GM12878 (cell line): ENCODE results near the gene APBA1. TPM values are rescaled to one million over a fixed set of nuclear protein-coding genes. Genes with fewer than 3 reads are reported as not detected.

Experiments
- ATAC-seq: fragments of 200-7000 bp; cut with Tn5 transposase; 3 replicates; pipeline ENCODE4 v1.9.1; 2020; ENCODE audit warnings: mild to moderate bottlenecking, moderate library complexity
- BruUV-seq: library from RNA; stranded (reverse); fragments of 400-500 nt; replicated peaks from 2 replicates; lab custom pipeline; 2021; lab: Mats Ljungman, UMichigan
- CTCF ChIA-PET: fragments of 300-600 bp; sonication (Branson Sonifier 250); formaldehyde crosslinking; extraction: SDS; loops from one replicate; lab custom pipeline; 2021; ENCODE audit warnings: inconsistent platforms; lab: Yijun Ruan, JAX
- POLR2A ChIA-PET: fragments of 350-600 bp; formaldehyde crosslinking; extraction: SDS; loops from one replicate; lab custom pipeline; 2021; ENCODE audit warnings: inconsistent platforms; lab: Charles Lee
- RAD21 ChIA-PET: fragments of 300-600 bp; sonication (Branson Sonifier 250); formaldehyde crosslinking; loops from one replicate; lab custom pipeline; 2023; ENCODE audit warnings: antibody characterized with exemption; ENCODE audit not compliant: unreplicated experiment; lab: Charles Lee
- SMC1A ChIA-PET: fragments of 300-600 bp; sonication (Branson Sonifier 250); formaldehyde crosslinking; loops from one replicate; lab custom pipeline; 2023; ENCODE audit not compliant: unreplicated experiment, uncharacterized antibody; lab: Charles Lee
- DNase-seq: peaks from one replicate; pipeline ENCODE4 v3.0.0-alpha.2; 2011; ENCODE audit warnings: low read depth, low spot score
- FAIRE-seq: peaks from 3 replicates; lab custom pipeline; 2011; peaks lifted over from hg19 to GRCh38; lab: Jason Lieb, UNC
- H2AFZ ChIP-seq: 2 replicates; pipeline ENCODE4 v1.6.0; 2011; ENCODE audit warnings: low read depth, low read length, control low read depth; ENCODE audit not compliant: control insufficient read depth
- H3K27ac ChIP-seq: 2 replicates; pipeline ENCODE4 v1.5.1; 2011; ENCODE audit warnings: control low read depth; ENCODE audit not compliant: control insufficient read depth, insufficient read depth
- H3K27me3 ChIP-seq, 2 experiments: replicated peaks in 1 of 2; 2 replicates each; pipeline versions ENCODE4 v1.6.0 to v1.6.1; 2011; ENCODE audit warnings: low read length in 1 of 2; ENCODE audit not compliant: control insufficient read depth in 2 of 2, insufficient read depth in 2 of 2
- H3K36me3 ChIP-seq, 2 experiments: 2 replicates each; pipeline ENCODE4 v1.5.1; 2011; ENCODE audit warnings: low read length in 1 of 2; ENCODE audit not compliant: control insufficient read depth in 2 of 2, insufficient read depth in 2 of 2
- H3K4me1 ChIP-seq: 2 replicates; pipeline ENCODE4 v1.6.1; 2011; ENCODE audit warnings: mild to moderate bottlenecking, low read length, moderate library complexity, mixed read lengths; ENCODE audit not compliant: control insufficient read depth, insufficient read depth
- H3K4me2 ChIP-seq: 2 replicates; pipeline ENCODE4 v1.6.0; 2011; ENCODE audit warnings: control low read depth; ENCODE audit not compliant: control insufficient read depth, insufficient read depth
- H3K4me3 ChIP-seq: fragments of 200-600 bp; sonication (generic); 2 replicates; pipeline ENCODE4 v1.5.1; 2016
- H3K79me2 ChIP-seq: 2 replicates; pipeline ENCODE4 v1.6.0; 2011; ENCODE audit warnings: low read length; ENCODE audit not compliant: control insufficient read depth, insufficient read depth
- H3K9ac ChIP-seq: 2 replicates; pipeline ENCODE4 v1.8.0; 2011; ENCODE audit warnings: low read length, control low read depth, mixed read lengths; ENCODE audit not compliant: control insufficient read depth, insufficient read depth
- H3K9me3 ChIP-seq: replicated peaks from 3 replicates; pipeline ENCODE4 v1.5.1; 2011; ENCODE audit warnings: mild to moderate bottlenecking, low read length; ENCODE audit not compliant: control insufficient read depth, insufficient read depth
- H4K20me1 ChIP-seq: 2 replicates; pipeline ENCODE4 v1.6.0; 2011; ENCODE audit not compliant: control insufficient read depth, insufficient read depth
- GABPA ChIP-seq: IDR thresholded peaks from 2 replicates; pipeline ENCODE4 v1.6.1; 2014; ENCODE audit warnings: antibody characterized with exemption, low read depth, mild to moderate bottlenecking, inconsistent platforms
- NFIC ChIP-seq: IDR thresholded peaks from 2 replicates; pipeline ENCODE4 v1.6.1; 2012; ENCODE audit warnings: low read depth, mild to moderate bottlenecking, inconsistent platforms, low read length, moderate library complexity
- NR2F1 ChIP-seq: fragments of 450-650 bp; conservative IDR thresholded peaks from 2 replicates; pipeline ENCODE4 v1.6.1; 2017; ENCODE audit warnings: mild to moderate bottlenecking
- YBX1 ChIP-seq: fragments of 450-650 bp; IDR thresholded peaks from 2 replicates; pipeline ENCODE4 v1.6.1; 2016; ENCODE audit warnings: antibody characterized with exemption
- WGBS: methylation state at CpG from one replicate; pipeline ENCODE4 v1.1.6; 2016; ENCODE audit warnings: low lambda C conversion rate; ENCODE audit not compliant: insufficient replicate concordance, insufficient coverage; ENCODE audit errors: missing lambda C conversion rate; 5-methylcytosine and 5-hydroxymethylcytosine counted together
- in situ Hi-C: fragments of 300-500 bp; cut with MboI; formaldehyde crosslinking; loops from 9 replicates; pipeline ENCODE4 v1.14.3; 2018; ENCODE audit warnings: mixed read lengths
- intact Hi-C: fragments of 100-400 bp; cut with micrococcal nuclease; formaldehyde crosslinking; loops from one replicate; pipeline ENCODE4 v1.14.2; 2022; ENCODE audit not compliant: unreplicated experiment
- polyA plus RNA-seq, 11 experiments: library from polyadenylated mRNA; depleted of rRNA in 4 of 11; unstranded in 6 of 11; stranded (reverse) in 5 of 11; fragments of >200 nt; fragmentation: Nextera tagmentation in 4 of 11; fragmentation: Illumina TruSeq in 1 of 11; extraction: Ambion mirVana in 4 of 11; extraction: Trizol in 1 of 11; gene quantifications; 1 replicate in 1 of 11; 2 replicates in 10 of 11; pipeline versions ENCODE4 v1.2.1 to v1.2.3, GENCODE V29; 2011 to 2016; ENCODE audit warnings: inconsistent platforms in 2 of 11, missing spikeins in 2 of 11, low read depth in 1 of 11
- total RNA-seq, 4 experiments: library from RNA; depleted of rRNA in 3 of 4; stranded (reverse); fragments of >200 nt in 3 of 4; fragmentation: Illumina TruSeq in 1 of 4; extraction: Trizol in 1 of 4; gene quantifications; 2 replicates each; pipeline versions ENCODE4 v1.2.1 to v1.2.3, GENCODE V29; 2013 to 2021
- TF ChIP-seq, protein P1 (sequence below): fragments of 450-650 bp; IDR thresholded peaks from 2 replicates; pipeline ENCODE4 v1.6.1; 2017; ENCODE audit warnings: low read depth, mild to moderate bottlenecking, moderate library complexity

The APBA1 gene
- total and polyA plus RNA-seq, 10 of the 15 experiments (the other 5 are each of a cell fraction or from before 2014, with no cell fraction given): 0.01 to 1.3 (median 0.05) TPM; not detected in 7

DNA sequence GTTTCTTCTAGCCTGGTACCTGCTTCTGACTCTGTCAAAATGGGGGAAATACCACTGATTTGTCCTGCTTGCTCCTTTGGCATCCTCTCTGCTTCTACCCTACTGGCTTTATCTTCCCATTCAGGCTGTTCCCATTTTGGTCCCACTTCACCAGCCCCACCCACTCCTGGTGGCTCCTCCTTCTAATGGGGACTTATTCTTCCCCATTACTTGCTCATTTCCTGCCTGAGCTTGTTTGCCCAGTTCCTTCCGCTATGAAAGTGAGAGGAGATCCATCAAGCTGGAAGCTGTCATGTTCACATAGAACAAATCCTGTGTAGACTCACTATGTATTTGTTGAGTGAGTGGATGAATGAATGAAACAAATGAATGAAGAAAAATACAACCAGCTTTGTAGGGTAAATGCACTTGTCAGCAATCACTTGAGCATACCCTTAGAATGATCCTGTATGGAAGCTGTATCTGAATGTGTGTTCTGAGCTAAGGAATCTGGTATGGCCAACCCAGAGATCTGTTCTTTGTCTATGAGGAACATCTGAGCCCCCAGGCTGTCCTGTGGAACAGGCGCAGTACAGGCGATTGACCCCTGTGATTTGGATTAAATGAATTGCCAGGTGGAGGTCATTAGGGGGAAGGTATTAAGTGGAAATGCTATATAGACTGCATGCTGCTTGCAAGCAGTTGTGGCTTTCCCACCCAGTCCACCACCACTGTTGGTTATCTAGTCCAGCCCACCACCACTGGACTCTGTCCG is 89.5 kb downstream of the APBA1 start:
- BruUV-seq: no TSS peak
- ATAC-seq: no peak
- no peaks in the 10 kb centered on the region for H3K4me1 ChIP-seq
- no peak overlapping the region for H3K9ac ChIP-seq
- H4K20me1 ChIP-seq: no peaks in the 10 kb centered on the region
- in situ Hi-C loops: no loop called here
- no peak overlapping the region for H3K27ac ChIP-seq
- TF ChIP-seq NR2F1 (no peak), GABPA (no peak), YBX1 (no peak), NFIC (no peak)
- TF ChIP-seq, protein P1, sequence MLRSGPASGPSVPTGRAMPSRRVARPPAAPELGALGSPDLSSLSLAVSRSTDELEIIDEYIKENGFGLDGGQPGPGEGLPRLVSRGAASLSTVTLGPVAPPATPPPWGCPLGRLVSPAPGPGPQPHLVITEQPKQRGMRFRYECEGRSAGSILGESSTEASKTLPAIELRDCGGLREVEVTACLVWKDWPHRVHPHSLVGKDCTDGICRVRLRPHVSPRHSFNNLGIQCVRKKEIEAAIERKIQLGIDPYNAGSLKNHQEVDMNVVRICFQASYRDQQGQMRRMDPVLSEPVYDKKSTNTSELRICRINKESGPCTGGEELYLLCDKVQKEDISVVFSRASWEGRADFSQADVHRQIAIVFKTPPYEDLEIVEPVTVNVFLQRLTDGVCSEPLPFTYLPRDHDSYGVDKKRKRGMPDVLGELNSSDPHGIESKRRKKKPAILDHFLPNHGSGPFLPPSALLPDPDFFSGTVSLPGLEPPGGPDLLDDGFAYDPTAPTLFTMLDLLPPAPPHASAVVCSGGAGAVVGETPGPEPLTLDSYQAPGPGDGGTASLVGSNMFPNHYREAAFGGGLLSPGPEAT: no peak
- TF ChIP-seq, all 136 proteins: peak for 0
- intact Hi-C loops: no loop called here
- FAIRE-seq (no peak), DNase-seq (no peak)
- Histone ChIP-seq H3K4me2 (no peak overlapping the region), H2AFZ (no peak overlapping the region), H3K36me3 (no peaks in the 10 kb centered on the region), H3K9me3 (no peaks in the 10 kb centered on the region), H3K79me2 (no peaks in the 10 kb centered on the region), H3K27me3 (no peaks in the 10 kb centered on the region), H3K4me3 (no peak overlapping the region)
- RAD21 ChIA-PET: no interaction called here
- WGBS: 60% methylated on average over 4 of the region's 4 CpGs
- CTCF ChIA-PET: interaction anchor here (1.2 kb wide), 1 partner anchor 556 kb away, joined by 3 read pairs; no protein-coding TSS in a partner anchor
- SMC1A ChIA-PET: interaction anchor here (1.1 kb wide), 1 partner anchor 12 kb away, joined by 3 read pairs; no protein-coding TSS in a partner anchor
- POLR2A ChIA-PET: no interaction called here
